AG08395 (cell line): Measurements from ENCODE around the gene CYP4B1.

Source experiments
- DNase-seq: peaks from one replicate; pipeline ENCODE4 v3.0.0; 2012; ENCODE audit warnings: mixed read lengths, low spot score

The CYP4B1 gene

DNA sequence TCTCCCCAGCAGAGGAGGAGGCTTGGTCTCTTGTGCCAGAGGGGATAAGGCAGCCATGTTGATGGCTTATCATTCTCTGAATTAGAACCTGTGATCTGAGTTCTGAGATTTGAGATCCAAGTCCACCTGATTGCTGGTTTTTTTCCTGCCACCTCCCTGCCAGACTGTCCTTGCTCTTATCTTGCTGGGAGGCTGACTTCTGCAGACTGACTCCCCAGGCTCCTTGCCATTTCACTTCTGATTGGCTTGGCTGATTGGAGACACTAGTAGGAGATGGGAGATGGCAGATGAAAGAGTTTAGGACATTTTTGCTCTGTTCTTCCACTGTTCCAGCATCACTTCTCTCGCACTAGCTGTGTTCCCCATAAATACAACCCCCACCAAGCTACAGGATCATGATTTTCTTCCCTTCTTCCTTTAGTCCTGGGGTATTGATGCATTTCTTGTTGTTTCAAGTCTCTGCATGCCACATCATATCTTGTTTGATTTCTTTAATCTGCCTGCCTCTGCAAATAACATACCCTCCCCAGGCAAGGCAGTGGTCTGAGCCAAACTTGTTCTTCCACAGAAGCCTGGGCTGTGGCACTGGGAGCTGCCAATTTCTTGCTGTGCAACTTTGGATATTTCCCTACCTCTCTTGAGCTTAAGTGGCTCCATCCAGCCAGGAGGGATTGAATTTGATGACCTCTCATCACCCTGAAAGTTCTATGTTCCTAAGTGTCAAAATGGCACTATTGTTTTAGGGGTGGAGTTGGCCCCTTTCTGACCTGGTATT lies 963 bp upstream of the CYP4B1 start:
- DNase-seq: no peak

DNA sequence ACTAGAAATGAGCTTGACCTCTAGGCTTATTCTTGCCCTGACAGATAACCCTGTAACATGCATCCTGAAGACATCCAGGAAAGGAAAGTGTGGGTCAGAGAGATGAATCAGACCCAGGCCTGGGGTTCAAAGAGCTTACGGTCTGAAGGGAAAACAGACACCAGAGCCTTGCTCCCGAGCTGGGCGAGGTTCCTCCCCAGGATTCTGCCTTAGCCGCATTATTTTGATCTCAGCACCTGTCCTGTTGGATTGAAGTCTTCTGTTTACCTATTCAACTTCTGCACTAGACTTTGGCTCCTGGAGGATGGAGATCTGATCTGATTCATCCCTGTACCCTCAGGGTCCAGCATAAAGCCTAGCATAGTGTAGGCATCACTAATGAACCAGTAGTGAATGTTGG lies 1.9 kb downstream of the CYP4B1 start:
- no peak for DNase-seq

DNA sequence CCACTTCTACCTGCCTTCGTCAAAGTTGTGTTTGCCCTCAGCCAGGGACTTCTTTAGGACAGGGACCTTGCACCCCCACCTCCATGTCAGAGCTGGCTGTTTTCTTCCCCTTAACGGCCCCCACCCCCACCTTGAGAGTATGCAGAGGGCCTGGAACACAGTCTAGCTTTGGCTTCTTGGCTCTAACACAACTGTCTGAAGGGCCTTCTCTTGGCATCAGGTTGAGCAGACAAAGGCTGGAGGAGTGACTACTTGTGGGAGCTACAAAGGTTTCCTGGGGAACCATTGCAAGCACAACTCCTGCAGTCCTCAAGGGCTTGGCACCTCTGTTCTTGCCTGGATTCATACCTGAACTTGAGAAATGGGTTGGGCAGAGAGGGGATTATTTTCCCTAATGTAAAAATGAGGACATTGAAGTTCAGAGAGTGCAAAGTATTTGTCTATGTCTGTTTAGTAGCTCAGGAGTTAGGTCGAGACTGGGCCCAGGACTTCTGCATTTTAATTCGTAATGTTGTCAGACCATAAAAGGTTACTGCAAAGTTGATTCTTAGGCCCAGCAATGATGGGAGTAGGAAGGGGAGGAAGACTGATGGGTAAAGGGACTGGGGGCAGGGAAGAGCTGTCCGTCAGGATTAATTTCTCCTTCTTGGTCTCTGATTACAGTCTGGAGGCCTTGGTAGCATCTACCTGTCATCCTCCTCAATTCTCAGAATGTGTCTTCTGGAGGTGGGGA lies 2.6 kb downstream of the CYP4B1 start:
- no peak for DNase-seq

DNA sequence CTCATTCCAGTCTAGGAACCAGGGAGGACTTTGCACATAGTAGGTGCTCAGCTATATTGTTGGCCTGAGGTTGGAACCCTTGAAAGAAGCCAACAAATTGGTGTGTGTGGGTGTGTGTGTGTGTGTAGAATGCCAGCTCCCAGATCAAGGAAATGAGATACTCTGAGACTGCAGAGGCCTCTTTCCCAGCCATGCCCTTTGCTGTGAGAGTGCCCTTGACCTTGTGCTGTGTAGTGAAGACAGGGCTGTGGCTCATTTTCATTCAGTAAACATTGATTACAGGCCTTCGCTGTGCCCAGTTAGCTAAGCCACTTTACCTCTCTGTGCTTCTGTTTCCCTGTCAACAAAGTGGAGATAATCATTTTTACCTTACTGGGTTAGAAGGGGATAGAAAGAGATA lies 3.2 kb downstream of the CYP4B1 start:
- DNase-seq: no peak

DNA sequence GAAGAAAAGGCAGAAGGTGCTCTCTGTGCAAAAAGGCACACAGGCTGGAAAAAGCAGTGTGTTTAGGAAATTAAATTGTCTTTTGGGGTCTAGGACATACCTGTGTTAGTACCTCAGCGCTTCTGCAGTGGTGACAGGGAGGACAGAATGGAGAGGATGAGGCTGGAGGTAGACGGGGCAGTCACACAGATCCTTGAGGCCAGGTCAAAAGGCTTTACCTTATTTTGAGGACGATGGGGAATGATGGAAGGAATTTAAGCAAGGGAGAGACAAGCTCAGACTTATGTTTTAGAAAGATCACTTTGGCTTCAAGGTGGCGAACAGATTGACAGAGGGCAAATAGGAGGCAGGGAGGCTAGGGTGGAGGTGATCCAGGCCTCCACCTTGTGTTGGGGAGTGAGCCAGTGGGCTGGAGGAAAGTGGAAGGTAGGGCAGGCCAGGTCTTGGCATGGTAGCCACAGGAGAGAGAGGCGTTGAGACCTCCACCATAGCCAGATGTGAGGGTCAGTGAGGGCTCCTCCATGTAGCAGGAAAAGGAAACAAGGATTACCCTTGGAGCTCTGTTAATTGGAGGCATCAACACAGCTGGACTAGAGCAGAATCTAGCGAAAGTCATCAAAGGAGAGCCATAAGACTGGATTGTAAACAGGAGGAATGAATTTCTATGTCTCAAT lies 4.2 kb downstream of the CYP4B1 start:
- no peak for DNase-seq

DNA sequence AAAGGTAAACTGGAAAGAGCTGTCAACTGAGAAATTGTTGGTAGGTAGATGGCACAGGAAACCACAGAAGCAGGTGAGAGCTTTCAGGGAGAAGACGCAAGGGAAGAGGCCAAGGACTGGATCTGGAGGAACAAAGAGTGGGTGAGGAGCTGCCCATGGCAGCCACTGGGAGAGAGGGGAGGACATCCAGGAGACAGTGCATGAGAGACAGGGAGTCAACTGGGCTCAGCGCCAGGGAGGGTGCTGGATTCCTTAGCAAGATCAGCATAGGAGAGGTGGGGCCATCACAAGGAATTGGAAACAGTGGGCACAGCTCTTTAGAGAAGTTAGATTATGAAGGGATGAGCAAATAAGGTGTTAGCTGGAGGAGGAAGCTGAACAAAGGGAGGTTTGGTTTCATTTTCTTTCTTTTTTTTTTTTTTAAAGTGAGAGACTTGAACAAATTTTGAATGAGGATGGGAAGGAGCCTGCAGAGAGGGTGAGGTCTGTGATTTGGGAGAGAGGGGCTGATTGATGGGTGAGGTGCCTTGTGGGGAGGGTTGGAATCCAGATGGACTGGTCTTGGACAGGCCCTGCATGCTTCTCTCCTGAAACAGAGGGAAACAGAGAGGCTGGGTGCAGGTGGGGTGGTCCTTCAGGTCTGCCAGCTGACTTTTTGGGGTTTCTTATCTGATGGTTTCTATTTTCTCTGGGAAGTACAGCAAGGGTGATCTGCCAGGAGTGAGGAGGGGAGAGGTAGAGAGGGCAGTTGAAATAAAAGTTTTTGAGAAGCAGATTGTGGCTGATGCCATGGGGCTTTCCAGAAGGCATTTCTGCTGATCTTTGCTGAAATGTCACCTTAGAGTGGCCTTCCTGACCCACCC lies 5.4 kb downstream of the CYP4B1 start:
- no peak for DNase-seq

DNA sequence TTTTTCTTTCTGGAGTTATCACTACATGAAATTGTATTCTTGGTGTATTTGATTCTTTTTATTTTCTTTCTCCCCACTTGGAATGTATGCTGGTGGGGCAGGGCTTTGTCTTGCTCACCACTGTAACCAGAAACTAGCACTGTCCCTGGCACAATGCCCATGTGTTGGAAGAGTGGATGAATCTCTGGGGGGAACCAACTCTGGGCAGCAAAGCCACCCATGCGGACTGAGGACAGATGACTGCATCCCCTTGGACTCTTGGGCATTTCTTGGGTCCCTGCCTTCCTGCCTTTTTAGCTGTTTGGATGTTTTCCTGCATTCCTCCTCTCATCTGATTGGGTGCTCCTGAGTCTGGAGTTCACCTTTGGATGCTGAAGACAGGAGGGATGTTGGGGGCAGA lies 6.1 kb downstream of the CYP4B1 start:
- DNase-seq: no peak

DNA sequence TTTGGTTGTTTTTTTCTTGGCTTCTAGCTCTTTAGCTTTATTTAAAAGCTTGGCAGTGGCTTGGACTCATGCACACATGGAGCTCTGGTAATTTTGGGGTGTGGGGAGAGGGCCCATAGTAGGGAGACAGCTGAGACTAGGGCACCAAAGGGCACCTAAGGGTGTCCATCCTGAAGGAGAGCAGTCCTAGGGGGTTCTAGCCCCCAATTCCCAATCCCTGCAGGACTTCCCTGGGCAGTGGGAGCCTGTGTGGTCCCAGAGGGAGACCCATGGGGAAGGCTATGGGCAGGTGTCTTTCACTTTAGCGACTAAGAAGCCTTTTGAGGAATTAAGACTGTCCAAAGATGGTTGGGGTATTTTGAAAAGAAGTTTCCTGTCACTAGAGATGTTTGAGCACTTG lies 6.9 kb downstream of the CYP4B1 start:
- no peak for DNase-seq

DNA sequence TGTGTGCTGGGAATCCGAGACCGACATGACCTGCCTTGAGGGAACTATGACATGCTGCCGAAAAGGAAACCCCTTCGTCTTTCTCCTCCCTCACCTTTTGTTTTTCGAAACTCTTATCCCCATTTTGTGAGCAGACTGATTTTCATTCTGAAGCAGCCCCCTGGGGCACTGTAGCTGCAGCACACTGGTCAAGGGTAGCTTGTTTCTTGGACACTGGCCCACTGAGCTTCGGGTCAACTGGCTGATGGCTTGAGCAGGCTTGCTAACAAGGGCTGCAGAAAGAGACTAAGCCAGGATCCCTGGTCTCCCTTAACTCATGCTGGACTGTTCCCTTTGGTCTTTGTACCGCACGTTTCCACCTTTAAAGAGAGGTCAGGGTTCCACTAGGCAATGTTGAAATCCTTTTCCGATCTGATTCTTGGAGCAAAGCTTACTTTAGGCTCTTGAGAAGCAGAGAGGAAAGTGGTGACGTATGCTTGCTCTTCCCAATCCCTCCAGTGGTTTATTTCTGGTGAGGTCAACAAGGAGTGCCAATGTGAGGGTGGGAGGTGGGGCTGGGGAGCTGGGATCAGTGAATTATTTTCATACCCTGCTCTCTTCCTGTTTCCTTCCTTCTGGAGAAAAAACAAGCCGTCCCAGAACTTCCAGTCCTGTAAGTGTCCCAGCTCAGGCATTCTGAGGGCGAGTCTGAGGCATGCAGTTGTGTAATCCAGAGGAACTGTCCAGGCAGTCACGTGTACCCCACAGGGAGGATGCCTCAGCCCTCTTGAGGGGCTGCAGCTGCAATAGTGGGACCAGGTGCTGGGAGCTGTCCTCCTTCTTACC lies 7.6 kb downstream of the CYP4B1 start:
- no peak for DNase-seq

DNA sequence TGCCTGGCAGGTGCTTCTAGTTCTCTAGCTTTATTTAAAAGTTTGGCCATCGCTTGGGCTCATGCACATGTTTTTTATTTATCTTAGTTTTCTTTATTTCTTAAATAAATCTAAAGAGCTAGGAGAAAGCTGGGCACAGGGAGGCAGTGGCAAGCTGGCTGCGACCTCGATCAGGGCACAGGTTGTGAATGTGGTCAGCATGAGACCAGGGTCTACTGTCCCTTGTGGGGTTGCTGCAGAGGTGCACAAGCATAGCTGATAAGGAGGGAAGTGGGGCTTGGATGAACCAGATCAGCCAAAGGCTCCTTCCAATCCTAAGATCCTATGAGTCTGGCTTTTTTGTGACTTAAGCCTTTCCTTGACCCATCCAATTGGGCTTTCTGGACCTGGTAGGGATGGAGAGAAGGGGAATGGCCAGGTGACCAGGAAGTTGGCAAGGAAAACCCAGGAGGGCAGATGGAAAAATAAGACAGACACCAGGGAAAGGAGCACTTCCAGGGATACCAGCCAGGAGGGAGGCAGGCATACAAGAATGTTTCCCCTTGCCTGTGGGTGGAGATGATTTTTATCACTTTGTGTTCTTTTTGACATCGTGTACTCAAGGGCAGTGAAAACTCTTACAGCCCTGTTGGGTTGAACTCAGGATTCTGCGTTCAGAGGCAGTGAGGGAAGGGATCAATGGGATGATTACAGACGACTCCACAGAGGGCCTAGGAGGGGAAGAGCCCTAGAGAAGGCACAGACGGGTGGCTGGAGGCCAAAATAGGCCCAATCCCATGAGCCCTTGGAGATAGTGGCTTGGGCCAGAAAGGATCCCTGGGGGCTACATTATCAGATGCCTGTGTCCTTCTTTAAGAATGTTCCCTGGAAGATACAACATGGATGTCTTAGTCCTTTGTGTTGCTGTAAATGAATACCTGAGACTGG lies 8.5 kb downstream of the CYP4B1 start:
- no peak for DNase-seq

DNA sequence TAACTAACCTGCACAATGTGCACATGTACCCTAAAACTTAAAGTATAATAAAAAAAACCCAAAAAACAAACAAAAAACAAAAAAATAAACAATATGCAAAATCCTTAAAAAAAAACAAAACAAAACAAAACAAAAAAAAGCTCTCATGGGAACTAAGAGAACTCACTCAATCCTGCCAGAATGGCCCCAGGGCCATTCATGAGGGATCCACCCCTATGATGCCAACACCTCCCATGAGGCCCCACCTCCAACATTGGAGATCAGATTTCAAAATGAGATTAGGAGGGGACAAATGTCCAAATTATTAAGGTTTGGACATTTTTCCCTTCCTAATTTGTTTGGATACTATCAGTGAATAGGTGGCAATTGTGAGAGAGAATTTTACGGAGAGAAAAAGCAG lies 10.2 kb downstream of the CYP4B1 start:
- DNase-seq: no peak

DNA sequence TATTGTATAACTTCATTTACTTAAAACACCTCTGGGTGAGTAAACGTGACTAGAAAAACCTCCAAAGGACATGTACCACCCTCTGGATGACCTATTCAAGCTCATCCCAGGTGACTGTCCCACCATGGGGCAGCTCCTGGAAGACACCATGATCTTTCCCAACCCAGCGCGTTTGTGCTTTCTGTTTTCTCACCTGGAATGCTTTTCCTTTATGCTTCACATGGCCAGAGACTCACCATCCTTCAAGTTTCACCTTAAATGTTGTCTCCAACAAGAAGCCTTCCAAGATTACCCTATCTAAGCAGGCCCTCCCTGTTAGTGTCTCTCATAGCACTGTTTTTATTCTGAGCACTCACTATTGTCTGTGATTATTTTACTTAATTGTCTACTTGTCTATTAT lies 11.1 kb downstream of the CYP4B1 start:
- DNase-seq: no peak

DNA sequence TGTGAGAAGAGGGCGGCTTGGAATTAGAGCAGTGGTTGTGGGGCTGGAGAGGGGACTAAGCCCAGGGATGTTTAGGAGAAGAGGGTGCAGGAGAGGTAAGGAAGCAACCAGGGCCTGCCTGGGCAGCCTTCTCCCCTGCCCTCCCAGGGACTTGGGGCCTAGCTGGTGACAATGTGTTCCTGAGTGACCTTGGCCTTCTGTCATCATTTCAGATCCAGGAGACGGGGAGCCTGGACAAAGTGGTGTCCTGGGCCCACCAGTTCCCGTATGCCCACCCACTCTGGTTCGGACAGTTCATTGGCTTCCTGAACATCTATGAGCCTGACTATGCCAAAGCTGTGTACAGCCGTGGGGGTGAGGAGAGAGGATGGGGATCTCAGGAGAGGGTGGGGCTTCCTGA lies 11.8 kb downstream of the CYP4B1 start:
- no peak for DNase-seq

DNA sequence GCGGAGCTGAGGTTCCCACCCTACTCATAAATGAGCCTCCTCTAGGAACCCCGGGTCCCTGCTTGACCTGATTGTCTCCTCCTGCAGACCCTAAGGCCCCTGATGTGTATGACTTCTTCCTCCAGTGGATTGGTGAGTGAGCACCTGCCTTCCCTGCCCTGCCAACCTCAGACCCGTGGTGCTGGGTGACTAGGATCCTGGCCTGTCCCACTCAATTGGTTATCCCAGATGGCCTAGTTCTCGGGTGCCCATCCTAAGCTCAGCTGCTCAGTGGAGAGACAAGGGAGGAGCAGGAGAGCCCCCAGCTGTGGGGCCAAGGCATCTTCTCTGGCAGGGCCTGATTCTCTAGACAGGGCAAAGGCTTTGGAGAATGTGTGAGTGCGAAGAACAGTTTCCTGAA lies 12.2 kb downstream of the CYP4B1 start:
- no peak for DNase-seq

DNA sequence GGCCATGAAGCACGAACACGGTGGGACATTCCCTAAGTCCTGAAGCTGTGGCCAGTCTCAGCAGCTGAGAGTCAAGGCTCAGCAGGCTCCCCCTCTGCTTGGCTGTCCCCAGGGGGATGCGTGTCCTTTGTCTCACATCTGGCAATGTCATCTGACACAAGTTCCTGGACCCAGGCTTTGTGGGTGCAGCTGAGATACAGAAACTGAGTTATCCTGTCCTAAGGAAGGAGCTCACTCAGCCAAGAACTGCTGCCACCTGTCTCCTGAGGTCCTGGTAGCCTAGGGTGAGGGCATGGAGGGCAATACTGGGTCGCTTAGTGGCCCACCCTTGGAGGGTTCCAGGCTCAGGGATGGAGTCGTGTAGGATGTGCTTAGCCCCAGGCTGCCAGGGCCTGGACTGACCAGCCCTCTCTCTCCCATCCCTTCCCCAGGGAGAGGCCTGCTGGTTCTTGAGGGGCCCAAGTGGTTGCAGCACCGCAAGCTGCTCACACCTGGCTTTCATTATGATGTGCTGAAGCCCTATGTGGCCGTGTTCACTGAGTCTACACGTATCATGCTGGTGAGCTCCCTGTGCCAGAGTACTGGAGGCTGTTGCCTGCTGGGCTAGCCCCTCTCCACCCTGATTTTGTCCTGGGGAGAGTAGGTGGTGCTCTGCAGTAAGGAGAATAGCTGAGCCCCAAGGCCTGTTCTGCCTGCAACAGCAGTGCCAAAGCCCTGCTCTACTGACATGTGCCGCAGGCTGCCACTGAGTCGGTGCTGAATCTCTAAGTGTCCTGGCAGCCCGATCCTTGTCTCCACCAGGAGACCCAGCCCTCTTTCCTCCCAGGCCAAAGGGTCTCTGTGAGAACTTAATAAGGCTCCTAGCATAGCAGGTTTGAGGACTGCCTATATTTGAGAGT lies 13.5 kb downstream of the CYP4B1 start:
- no peak for DNase-seq

DNA sequence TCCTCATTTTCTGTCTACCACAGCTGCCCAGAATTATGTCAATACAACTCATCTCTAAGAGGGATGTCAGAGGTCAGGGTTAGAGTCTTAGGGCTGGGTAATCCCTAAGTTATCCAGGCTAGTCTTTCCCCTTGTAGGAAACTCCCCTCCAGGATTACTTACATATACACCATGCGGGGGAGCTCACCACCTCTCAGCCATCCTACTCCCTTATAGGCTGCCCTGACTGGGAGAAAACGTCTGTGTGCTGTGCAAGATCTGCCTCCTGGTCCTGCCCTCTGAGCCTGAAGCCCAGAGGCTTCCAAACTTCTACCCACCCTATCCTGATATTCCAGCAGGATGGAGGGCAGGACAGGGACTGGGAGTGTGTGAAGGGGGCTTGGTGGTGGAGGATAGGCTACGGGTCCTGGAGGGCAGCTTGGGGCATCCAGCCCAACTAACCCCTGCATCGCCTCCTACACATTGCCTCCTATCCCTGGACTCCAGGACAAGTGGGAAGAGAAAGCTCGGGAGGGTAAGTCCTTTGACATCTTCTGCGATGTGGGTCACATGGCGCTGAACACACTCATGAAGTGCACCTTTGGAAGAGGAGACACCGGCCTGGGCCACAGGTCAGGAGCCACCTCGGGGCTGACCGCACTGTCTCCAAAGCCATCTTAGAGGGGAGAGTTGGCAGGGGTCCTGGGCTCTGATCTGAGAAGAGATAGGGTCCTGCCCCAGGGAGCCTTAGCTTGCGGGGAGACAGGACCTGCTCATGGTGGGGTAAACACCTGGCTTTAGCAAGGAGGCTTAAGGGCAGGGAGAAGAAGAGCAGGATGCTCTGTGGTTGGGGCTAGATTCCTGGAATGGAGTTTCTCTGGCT lies 14.4 kb downstream of the CYP4B1 start:
- no peak for DNase-seq

DNA sequence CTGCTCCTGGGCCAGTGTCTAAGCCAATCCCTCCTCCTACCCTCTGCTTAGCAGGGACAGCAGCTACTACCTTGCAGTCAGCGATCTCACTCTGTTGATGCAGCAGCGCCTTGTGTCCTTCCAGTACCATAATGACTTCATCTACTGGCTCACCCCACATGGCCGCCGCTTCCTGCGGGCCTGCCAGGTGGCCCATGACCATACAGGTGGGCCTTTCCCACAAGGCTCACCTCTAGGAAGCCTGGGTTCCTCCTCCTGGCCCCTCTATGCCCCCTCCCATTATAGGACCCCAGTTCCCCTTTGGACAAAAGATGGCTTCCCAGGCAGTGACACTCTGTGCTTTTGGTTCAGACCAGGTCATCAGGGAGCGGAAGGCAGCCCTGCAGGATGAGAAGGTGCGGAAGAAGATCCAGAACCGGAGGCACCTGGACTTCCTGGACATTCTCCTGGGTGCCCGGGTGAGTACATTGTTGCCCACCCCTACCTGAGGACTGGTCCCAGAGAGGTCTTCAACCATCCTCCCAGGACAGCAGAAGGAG lies 15.1 kb downstream of the CYP4B1 start:
- DNase-seq: no peak

DNA sequence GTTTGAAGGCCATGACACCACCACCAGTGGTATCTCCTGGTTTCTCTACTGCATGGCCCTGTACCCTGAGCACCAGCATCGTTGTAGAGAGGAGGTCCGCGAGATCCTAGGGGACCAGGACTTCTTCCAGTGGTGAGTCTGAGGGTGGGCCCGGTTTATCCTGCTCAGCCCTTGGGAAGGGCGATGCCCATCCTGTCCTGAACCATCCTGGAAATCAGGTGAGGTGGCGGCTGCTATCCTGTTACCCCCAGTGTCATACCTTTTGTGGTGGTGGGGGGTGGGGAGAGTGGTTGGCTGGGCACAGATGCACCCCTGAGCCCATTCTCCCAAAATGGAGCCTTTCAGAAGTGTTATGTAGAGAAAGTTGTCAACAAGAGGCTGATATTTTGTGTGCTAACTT lies 16.3 kb downstream of the CYP4B1 start:
- DNase-seq: no peak
